Stimulated activated CD4-positive, alpha-beta T cell treated with anti-CD3 and anti-CD28 coated beads, Interleukin-15, amount 100 ng/mL, for 24 hours (primary cell): ENCODE measurements around the gene NKAIN2.
"Not testable (repeated sequence)": the region's sequence is repeated elsewhere in the genome, so short reads cannot be mapped to it uniquely, and the experiment has no call there.

Experiments used
- DNase-seq: peaks from one replicate; pipeline ENCODE4 v3.0.0-alpha.2; 2020

Gene NKAIN2

DNA sequence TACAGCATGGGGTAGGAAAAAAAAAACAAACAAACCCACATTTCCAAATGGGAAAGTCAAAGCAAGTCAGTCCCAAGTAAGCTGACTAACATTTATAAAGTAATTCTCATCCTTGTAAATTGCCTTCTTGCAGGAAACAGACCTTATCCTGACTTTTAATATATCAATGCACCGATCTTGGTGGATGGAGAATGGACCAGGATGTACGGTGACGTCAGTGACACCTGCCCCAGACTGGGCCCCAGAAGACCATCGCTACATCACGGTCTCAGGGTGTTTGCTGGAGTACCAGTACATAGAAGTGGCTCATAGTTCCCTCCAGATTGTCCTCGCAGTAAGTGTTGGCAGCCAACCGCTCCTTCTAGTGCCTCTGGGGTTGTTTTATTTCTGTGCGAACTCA is 854.4 kb downstream of the NKAIN2 start:
- DNase-seq = no peak

DNA sequence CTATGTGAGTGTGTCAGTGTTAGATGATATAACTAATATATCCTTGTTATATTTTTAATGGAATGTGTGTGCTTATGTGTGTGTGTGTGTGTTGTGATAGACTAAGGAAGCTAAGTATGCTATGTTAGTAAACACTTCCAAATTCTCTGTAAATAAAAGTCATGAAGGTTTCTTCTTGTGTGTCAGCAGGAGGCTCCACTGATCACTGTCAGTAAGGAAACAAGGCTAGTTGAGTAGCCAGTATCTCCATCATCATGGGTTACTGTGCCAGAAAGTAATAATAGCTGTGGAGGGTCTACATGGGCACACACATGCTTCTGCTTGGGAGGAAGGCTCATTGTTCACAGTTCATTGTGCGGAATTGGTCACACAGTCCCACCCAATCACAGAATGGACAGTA is 855.8 kb downstream of the NKAIN2 start:
- no peak for DNase-seq

DNA sequence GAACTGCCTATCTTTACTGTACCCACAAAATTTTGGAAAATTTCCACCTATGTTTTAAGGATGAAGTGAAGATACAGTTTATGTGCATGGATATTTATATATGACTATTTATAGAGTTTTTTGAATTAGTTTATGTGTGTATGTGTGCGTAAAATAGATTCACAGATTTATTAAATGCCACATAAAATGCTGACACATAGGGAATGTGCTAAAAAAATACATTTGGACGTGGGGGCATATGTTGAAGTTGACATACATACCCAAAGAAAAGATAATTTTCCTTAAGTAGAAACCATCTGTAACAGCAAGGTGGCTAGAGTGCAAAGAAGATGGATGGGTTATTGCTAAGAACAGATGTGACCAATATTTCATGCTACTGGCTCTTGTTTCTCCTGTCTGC is 856.5 kb downstream of the NKAIN2 start:
- no peak for DNase-seq

GRCh38 chr6:124661097-124661661 is 857.5 kb downstream of the NKAIN2 start:
- DNase-seq = no peak

DNA sequence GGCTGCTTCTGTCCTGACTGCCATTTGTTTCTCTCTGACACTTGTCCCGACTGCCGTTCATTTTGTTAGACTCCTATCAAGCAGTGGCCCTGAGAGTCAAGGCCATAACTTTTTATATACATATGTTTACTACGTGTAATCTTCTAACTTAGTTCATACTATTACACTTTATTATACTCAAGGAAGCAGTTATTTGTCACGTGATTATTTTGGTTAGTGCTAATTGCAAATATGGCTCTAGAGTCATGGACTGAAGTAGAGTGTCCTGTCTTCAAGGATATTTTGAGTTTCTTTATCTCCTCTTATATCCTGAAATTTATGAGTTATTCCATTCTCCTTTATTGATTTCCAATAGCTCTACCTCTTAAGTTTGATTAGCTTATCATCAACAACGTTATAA is 864.4 kb downstream of the NKAIN2 start:
- DNase-seq = no peak

- DNase-seq = no peak
Measured at GRCh38 chr6:124669713-124670480, 866.2 kb downstream of the NKAIN2 start.

- no peak for DNase-seq
Measured at GRCh38 chr6:124670801-124671200, 867.1 kb downstream of the NKAIN2 start.

- no peak for DNase-seq
Measured at GRCh38 chr6:124671324-124671723, 867.7 kb downstream of the NKAIN2 start.

DNA sequence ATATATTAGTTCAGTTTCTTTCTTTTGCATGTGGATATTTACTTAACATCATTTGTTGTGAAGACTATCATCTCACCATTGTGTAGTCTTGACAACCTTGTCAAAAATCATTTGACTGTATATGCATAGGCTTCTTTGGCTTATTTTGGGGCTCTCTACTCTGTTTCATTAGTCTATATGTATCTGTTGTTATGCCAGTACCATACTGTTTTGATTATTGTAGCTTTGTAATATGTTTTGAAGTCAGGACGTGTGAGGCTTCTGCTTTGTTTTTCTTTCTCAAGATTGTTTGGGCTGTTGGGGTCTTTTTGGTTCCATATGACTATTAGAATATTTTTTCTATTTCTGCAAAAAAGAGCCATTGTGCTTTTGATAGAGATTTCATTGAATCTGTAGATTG is 870.4 kb downstream of the NKAIN2 start:
- DNase-seq = no peak

DNA sequence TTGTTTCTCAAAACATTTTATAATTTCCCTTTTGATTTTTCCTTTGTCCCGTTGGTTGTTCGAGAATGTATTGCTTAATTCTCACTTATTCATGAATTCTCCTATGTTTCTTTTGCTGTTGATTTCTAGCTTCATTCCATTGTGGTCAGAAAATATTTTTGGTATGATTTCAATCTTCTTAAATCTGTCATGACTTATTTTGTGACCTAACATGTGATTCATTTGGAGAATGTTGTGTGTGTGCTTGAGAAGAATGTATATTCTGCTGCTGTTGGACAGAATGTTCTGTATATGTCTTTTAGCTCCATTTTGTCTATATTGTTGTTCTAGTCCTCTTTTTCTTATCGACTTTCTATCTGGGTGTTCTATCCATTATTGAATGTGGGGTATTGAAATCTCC is 872.4 kb downstream of the NKAIN2 start:
- DNase-seq = no peak

DNA sequence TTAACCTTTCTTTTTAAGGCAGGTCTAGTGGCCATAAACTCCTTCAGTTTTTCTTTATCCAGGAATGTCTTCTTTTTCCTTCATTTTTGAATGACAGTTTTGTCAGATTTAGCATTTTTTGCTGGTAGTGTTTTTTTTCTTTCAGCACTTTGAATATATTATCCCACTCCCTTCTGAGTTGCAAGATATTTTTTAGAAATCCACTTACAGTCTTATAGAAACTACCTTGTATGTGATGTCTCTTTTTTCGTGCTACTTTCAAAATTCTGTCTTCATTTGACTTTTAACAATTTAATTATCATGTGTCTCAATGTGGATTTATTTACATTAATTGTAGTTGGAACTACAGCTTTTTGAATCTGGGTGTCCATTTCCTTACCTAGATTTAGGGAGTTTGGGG is 874.2 kb downstream of the NKAIN2 start:
- DNase-seq = no peak

DNA sequence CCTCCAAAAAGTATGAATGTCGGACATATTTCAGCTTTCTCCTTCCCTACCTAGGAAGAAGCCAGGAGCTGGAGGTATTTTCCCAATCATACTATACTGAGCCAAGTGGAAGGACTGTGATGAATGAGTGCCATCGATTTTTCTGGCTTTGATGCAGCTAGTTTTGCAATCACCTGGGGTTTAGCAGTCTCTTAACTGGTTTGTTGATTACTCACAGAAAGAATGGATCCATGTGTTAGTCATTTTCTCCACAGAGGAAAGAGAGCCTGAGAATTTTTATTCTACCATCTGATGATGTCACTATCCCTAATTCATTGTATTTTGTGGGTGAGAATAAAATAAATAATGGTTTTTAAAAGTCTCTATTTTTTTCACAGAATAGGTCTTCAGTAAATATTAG is 875.7 kb downstream of the NKAIN2 start:
- DNase-seq = no peak

DNA sequence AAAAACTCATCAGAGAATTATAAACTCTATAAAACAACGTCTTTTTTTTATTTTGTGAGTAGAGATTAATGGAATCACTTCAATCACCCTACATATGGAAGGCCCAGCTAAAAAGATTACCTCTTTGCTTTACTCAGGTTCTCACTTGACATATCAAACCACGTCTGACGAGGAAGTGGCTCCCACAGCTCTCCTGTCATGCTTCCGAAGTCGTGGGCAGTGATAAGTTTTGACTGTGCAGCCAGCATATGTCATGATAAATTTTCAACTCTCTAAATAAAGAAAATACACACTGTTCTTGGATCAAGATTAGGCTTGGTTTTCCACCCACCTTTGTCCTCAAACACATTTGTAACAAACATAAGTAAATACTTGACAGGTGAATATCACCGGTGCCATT is 879.1 kb downstream of the NKAIN2 start:
- no peak for DNase-seq

- DNase-seq = no peak
Measured at GRCh38 chr6:124683507-124683906, 879.8 kb downstream of the NKAIN2 start.

- DNase-seq = no peak
Measured at GRCh38 chr6:124684621-124685020, 881.0 kb downstream of the NKAIN2 start.

- no peak for DNase-seq
Measured at GRCh38 chr6:124688369-124688768, 884.7 kb downstream of the NKAIN2 start.

DNA sequence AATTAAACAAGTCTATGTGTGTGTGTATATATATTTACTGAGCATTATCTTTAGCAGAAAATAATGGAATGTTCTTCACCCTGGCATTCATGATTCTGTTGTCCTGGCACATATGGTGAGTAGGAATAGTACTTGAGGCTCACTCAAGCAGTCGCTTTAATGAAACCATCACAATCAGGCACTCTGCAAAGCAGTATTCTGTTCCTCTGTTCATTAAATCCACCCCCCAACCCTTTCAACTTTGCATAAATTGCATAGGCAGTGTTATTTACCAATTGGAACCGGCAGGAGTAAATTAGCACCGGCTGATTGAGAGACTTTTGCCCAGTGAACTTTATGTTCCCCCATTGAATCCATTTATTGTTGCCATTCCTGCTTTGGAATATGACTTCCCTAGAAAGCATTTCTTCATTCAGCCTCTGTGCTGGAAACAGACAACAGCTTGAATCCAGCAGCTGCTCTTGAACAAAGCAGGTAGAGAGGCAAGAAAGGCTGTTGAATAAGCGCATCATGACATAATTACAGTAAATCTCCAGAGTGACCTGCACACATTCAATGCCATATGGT is 890.6 kb downstream of the NKAIN2 start:
- DNase-seq = no peak

DNA sequence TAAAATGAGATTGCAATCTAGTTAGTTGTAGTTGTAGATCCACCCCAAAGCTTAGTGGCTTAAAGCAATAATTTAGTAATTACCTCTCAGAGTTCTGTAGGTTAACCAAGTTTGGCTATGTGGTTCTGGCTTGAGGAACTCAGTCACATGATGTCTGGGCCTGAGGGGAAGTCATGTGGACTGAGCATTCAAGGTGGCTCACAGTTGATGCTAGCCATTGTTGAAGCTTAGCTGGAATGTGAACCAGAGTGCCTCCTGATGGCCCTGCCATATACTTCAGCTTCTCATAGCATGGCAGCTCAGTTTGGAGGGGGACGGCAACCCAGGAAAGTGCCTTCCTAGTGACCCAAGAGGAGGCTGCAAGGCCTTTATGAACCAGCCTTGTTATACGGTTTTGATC is 895.4 kb downstream of the NKAIN2 start:
- DNase-seq = no peak

DNA sequence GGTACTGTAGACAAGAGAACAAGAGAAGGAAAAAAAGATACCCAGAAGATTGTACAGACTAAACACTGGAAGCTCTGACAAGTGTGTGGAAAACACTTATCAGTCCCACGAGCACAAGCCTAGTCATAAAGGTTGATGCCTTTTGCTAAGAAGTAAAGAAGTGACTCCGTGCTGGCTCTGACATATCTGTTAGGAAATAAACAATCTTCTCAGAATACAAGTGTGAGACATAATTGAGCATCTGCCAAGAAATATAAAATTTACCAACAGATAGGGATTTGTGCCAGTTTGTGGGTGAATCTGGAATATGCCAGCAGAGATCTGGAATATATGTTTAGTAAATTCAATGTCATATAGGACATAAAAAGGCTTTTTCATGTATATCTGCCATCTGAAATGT is 899.9 kb downstream of the NKAIN2 start:
- no peak for DNase-seq

- DNase-seq = not testable (repeated sequence)
Measured at GRCh38 chr6:124712532-124712931, 908.9 kb downstream of the NKAIN2 start.

DNA sequence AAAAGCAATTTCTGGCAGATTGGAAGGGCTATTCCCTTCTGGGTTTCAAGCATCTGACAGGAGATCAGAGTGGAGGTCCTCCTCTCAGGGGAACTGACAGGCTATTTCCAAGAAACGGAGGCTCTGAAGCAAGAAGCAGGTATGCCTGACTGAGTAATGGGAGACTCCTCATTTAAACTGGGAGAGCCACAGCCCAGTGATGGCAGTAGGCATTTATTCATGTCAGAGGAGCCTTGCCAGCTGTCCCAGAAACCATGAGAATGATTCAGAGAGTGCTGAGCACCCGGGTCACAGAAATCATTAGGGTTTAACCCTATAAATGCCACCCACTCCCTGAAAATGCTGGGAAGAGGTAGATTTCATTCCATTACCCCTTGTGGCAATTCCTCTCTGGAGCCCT is 911.1 kb downstream of the NKAIN2 start:
- DNase-seq = no peak

DNA sequence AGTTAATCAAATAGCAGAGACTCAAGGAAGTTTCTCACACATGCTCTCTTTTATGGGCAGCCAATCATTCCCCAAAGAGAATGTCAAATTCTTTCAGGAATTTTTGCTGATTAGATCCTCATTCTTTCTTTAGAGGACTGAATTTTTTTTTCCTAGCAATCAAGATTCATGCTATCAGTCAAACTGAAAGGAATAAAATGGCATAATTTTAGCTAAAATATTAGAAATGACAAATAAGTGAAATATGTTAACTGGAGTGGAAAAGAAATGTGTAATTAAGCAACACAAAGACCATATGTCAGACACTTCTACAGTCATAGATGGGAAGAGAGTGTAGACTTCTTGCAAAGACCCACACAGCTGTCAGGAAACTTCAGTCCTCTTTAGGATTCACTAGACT is 916.2 kb downstream of the NKAIN2 start:
- no peak for DNase-seq

DNA sequence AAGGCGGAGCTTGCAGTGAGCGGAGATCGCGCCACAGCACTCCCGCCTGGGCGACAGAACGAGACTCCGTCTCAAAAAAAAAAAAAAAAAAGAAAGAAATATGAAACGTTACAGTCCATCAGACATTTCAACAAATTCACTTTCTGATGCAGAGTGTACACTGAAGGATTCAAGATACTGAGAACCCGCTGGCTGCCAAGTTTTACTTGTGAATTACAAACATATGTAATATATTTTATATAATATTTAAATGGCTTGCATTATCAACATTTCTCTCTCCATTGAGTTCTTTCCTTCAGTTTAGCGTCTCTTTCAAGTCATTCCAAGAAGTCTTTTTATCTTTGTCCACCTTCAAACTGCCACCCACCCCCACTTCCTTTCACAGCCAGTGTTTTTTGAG is 917.7 kb downstream of the NKAIN2 start:
- DNase-seq = no peak

- DNase-seq = no peak
Measured at GRCh38 chr6:124722141-124722878, 918.6 kb downstream of the NKAIN2 start.
